IMR-90 (cell line): Measurements from ENCODE around the gene LIN7B.

Source experiments
- FOS ChIP-seq: fragments of 150-350 bp; IDR thresholded peaks from 2 replicates; pipeline ENCODE4 v1.6.1; 2016; ENCODE audit warnings: low read depth, low read length
- MAFK ChIP-seq: IDR thresholded peaks from 2 replicates; pipeline ENCODE4 v1.6.1; 2012; ENCODE audit warnings: low read depth, low read length, improper control_type of control experiment
- POLR2A ChIP-seq: IDR thresholded peaks from 2 replicates; pipeline ENCODE4 v1.6.1; 2012; ENCODE audit warnings: mild to moderate bottlenecking, low read depth, low read length
- RFX5 ChIP-seq: IDR thresholded peaks from 2 replicates; pipeline ENCODE4 v1.8.0; 2012; ENCODE audit warnings: low read depth, mild to moderate bottlenecking, low read length, moderate library complexity
- TF ChIP-seq, protein P1 (sequence below): conservative IDR thresholded peaks from 2 replicates; pipeline ENCODE4 v1.5.1; 2012; ENCODE audit warnings: mild to moderate bottlenecking, low read depth, low read length, improper control_type of control experiment

DNA sequence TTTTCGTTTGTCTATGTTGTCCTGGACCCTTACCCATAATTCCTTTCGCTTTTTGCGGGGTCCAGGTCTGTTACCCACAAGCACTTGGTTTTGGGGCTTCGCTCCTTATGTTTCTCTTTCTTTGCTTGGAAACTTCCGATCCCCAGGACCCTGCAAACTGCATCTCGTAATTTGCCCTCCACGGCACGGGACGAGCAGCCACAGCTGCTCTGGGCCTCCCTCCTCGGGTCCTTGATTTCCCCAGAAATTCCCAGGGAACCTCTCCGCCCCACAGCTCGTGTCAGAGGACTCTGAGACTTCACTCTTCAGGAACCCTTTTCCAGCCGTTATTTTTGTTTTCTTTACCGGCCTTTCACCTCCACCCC, 28.3 kb upstream of the LIN7B start:
- TF ChIP-seq, protein P1, sequence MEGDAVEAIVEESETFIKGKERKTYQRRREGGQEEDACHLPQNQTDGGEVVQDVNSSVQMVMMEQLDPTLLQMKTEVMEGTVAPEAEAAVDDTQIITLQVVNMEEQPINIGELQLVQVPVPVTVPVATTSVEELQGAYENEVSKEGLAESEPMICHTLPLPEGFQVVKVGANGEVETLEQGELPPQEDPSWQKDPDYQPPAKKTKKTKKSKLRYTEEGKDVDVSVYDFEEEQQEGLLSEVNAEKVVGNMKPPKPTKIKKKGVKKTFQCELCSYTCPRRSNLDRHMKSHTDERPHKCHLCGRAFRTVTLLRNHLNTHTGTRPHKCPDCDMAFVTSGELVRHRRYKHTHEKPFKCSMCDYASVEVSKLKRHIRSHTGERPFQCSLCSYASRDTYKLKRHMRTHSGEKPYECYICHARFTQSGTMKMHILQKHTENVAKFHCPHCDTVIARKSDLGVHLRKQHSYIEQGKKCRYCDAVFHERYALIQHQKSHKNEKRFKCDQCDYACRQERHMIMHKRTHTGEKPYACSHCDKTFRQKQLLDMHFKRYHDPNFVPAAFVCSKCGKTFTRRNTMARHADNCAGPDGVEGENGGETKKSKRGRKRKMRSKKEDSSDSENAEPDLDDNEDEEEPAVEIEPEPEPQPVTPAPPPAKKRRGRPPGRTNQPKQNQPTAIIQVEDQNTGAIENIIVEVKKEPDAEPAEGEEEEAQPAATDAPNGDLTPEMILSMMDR = no peak
- TF ChIP-seq MAFK (no peak), FOS (no peak), POLR2A (no peak), RFX5 (no peak)
